CD4-positive, alpha-beta T cell (primary cell): ENCODE data around the gene CGNL1. TPM values are rescaled to one million over a fixed set of nuclear protein-coding genes. Genes with fewer than 3 reads are reported as not detected.

Source experiments
- ATAC-seq: fragments of 200-7000 bp; cut with Tn5 transposase; one replicate; pipeline ENCODE4 v1.10.0; 2022; ENCODE audit warnings: mild to moderate bottlenecking; ENCODE audit not compliant: poor library complexity
- CTCF ChIA-PET: fragments of 350-600 bp; sonication (Branson Sonifier 250); formaldehyde crosslinking; loops from one replicate; lab custom pipeline; 2021; ENCODE audit warnings: antibody characterized with exemption, inconsistent platforms; lab: Charles Lee
- POLR2A ChIA-PET: fragments of 350-600 bp; sonication (Branson Sonifier 250); formaldehyde crosslinking; loops from one replicate; lab custom pipeline; 2021; ENCODE audit warnings: antibody characterized with exemption, inconsistent platforms; lab: Charles Lee
- DNase-seq, 14 experiments: peaks; one replicate each; pipeline ENCODE4 v3.0.0-alpha.2; 2013 to 2020; ENCODE audit warnings: mixed read lengths in 2 of 14
- H3K27ac ChIP-seq, 2 donors: one replicate each; pipeline versions ENCODE4 v1.5.1 to v1.7.0; 2013; ENCODE audit warnings: low read length in 2 of 2, low read depth in 1 of 2, mild to moderate bottlenecking in 1 of 2
- H3K27me3 ChIP-seq, 2 experiments: 1 replicate in 1 of 2; 2 replicates in 1 of 2; pipeline versions ENCODE4 v1.6.1 to v1.7.0; 2013; ENCODE audit warnings: low read length in 2 of 2, control low read depth in 1 of 2, mild to moderate bottlenecking in 1 of 2, moderate library complexity in 1 of 2; ENCODE audit not compliant: insufficient read depth in 2 of 2, control insufficient read depth in 1 of 2
- H3K36me3 ChIP-seq: one replicate; pipeline ENCODE4 v1.6.1; 2013; ENCODE audit warnings: low read length, control low read depth; ENCODE audit not compliant: insufficient read depth
- H3K4me1 ChIP-seq: one replicate; pipeline ENCODE4 v1.6.1; 2013; ENCODE audit warnings: low read length, control low read depth; ENCODE audit not compliant: insufficient read depth
- H3K4me3 ChIP-seq: one replicate; pipeline ENCODE4 v1.5.1; 2013; ENCODE audit warnings: mild to moderate bottlenecking, low read length, moderate library complexity
- H3K9me3 ChIP-seq, 2 experiments: 1 replicate in 1 of 2; 2 replicates in 1 of 2; pipeline versions ENCODE4 v1.6.1 to v1.7.0; 2013; ENCODE audit warnings: low read length in 2 of 2, mild to moderate bottlenecking in 2 of 2, control low read depth in 1 of 2, moderate library complexity in 1 of 2; ENCODE audit not compliant: control insufficient read depth in 1 of 2, insufficient read depth in 1 of 2
- H3K27ac Mint-ChIP-seq: one replicate; pipeline ENCODE4 v1.8.0; 2020; ENCODE audit warnings: mixed read lengths
- H3K27me3 Mint-ChIP-seq: one replicate; pipeline ENCODE4 v1.8.0; 2021; ENCODE audit warnings: mixed read lengths
- H3K36me3 Mint-ChIP-seq: one replicate; pipeline ENCODE4 v1.8.0; 2021; ENCODE audit warnings: low read depth, mixed read lengths
- H3K4me1 Mint-ChIP-seq: one replicate; pipeline ENCODE4 v1.8.0; 2021; ENCODE audit warnings: low read depth, mixed read lengths
- H3K4me3 Mint-ChIP-seq: one replicate; pipeline ENCODE4 v1.8.0; 2020; ENCODE audit warnings: mild to moderate bottlenecking, mixed read lengths
- H3K9me3 Mint-ChIP-seq: one replicate; pipeline ENCODE4 v1.8.0; 2020; ENCODE audit warnings: mixed read lengths
- CTCF ChIP-seq: fragments of 200-600 bp; IDR thresholded peaks from one replicate; pipeline ENCODE4 v1.8.0; 2022; ENCODE audit warnings: antibody characterized with exemption, mild to moderate bottlenecking
- intact Hi-C, 2 experiments: fragments of 100-400 bp; cut with DNase I in 1 of 2; cut with micrococcal nuclease in 1 of 2; formaldehyde crosslinking; loops; one replicate each; pipeline versions ENCODE4 v1.15.1 to v1.9.0; 2023 to 2025; cut with DNase I, micrococcal nuclease
- total RNA-seq, 174 experiments: library from RNA in 2 of 174; stranded (reverse) in 2 of 174; gene quantifications; one replicate each; pipeline ENCODE4 v1.2.3 and lab custom pipeline; 2021 to 2026

CGNL1 gene
- total RNA-seq, 2 experiments from 2014 or later: not detected

- no peak for ATAC-seq
- H3K9me3 Mint-ChIP-seq: no peaks in the 10 kb centered on the region
- H3K36me3 ChIP-seq: no peaks in the 10 kb centered on the region
- H3K27ac Mint-ChIP-seq: no peak overlapping the region
- POLR2A ChIA-PET: no interaction called here
- no peak overlapping the region for H3K4me3 Mint-ChIP-seq
- H3K27me3 ChIP-seq: peaks cover 8 to 10% of the 10 kb centered on the region in 2 experiments
- no peak overlapping the region for H3K4me3 ChIP-seq
- intact Hi-C loops: loop anchor here in 1 of 2 experiments (10.0 kb wide), 1 partner anchor 110 kb away; the partner anchor contains the start of gene POLR2M
- H3K9me3 ChIP-seq: no peaks in the 10 kb centered on the region
- no peak overlapping the region for H3K27ac ChIP-seq
- peaks cover 10% of the 10 kb centered on the region for H3K4me1 ChIP-seq
- peaks cover 18% of the 10 kb centered on the region for H3K27me3 Mint-ChIP-seq
- no peak for DNase-seq
- TF ChIP-seq CTCF: no peak
- CTCF ChIA-PET: interaction anchor here (0.7 kb wide), 1 partner anchor 43 kb away, joined by 3 read pairs; no protein-coding TSS in a partner anchor
- H3K36me3 Mint-ChIP-seq: no peaks in the 10 kb centered on the region
- peaks cover 20% of the 10 kb centered on the region for H3K4me1 Mint-ChIP-seq
Measured at GRCh38 chr15:57594479-57594878, 218.2 kb downstream of the CGNL1 start.

- Mint-ChIP-seq H3K27me3 (peaks cover 18% of the 10 kb centered on the region), H3K4me1 (peaks cover 16% of the 10 kb centered on the region), H3K9me3 (no peaks in the 10 kb centered on the region), H3K27ac (no peak overlapping the region), H3K4me3 (no peak overlapping the region), H3K36me3 (no peaks in the 10 kb centered on the region)
- H3K27me3 ChIP-seq: peaks cover 5 to 10% of the 10 kb centered on the region in 2 experiments
- ChIA-PET CTCF (interaction anchor here (0.7 kb wide), 1 partner anchor 43 kb away, joined by 3 read pairs; no protein-coding TSS in a partner anchor), POLR2A (no interaction called here)
- H3K4me3 ChIP-seq: no peak overlapping the region
- no peak for ATAC-seq
- peaks cover 10% of the 10 kb centered on the region for H3K4me1 ChIP-seq
- intact Hi-C loops: loop anchor here in 1 of 2 experiments (5.0 to 10.0 kb wide), 2 partner anchors 33 to 110 kb away; partner anchors contain the start of gene POLR2M
- H3K36me3 ChIP-seq: no peaks in the 10 kb centered on the region
- TF ChIP-seq CTCF: no peak
- H3K27ac ChIP-seq: no peak overlapping the region
- H3K9me3 ChIP-seq: no peaks in the 10 kb centered on the region
- no peak for DNase-seq
Measured at GRCh38 chr15:57595011-57595866, 218.9 kb downstream of the CGNL1 start.

- Mint-ChIP-seq H3K36me3 (no peaks in the 10 kb centered on the region), H3K4me1 (peaks cover 9% of the 10 kb centered on the region), H3K4me3 (no peak overlapping the region), H3K27me3 (peaks cover 12% of the 10 kb centered on the region), H3K27ac (no peak overlapping the region), H3K9me3 (no peaks in the 10 kb centered on the region)
- ChIA-PET POLR2A (no interaction called here), CTCF (no interaction called here)
- intact Hi-C loops: loop anchor here in 1 of 2 experiments (5.0 to 10.0 kb wide), 2 partner anchors 34 to 108 kb away; partner anchors contain the start of gene POLR2M
- Histone ChIP-seq H3K9me3 (no peaks in the 10 kb centered on the region), H3K4me1 (peaks cover 4% of the 10 kb centered on the region), H3K36me3 (no peaks in the 10 kb centered on the region), H3K27ac (no peak overlapping the region), H3K27me3 (peaks cover 0 to 10% of the 10 kb centered on the region in 2 experiments), H3K4me3 (no peak overlapping the region)
- ATAC-seq (no peak), DNase-seq (no peak)
- TF ChIP-seq CTCF: no peak
Measured at GRCh38 chr15:57596301-57596855, 220.1 kb downstream of the CGNL1 start.
